Measurements from ENCODE around the gene LAMA3. TPM values are rescaled to one million over a fixed set of nuclear protein-coding genes. Genes with fewer than 3 reads are reported as not detected.

Gene LAMA3
- total RNA-seq, 2 donors from 2014 or later = 0.58 to 1.3 TPM

DNA sequence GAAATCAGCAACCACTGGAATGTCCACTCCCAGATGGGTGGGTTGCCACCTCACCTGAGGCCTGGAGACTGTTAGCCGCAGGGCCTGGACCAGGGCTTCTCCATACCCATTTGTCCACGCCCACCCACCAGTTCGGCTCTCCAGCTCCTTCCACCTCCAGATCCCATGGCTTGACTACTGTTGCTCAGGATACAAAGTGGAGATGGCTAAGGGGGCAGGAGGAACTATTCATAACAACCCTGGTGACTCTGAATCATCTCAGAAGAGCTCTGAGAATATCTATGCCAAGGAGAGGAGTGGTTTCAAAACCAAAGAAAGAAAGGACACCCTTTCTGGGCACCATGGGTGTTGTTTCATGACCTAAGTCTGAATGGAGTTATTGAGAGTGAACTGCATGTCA lies 145.8 kb downstream of the LAMA3 start:
- peaks cover 4% of the 10 kb centered on the region for H3K4me1 ChIP-seq (ENCODE audit: control insufficient read depth, insufficient read depth, low read length)
- H3K36me3 ChIP-seq (ENCODE audit: control insufficient read depth, insufficient read depth, low read length) = no peaks in the 10 kb centered on the region
- H3K9me3 ChIP-seq (ENCODE audit: control insufficient read depth, low read length) = no peaks in the 10 kb centered on the region
- Mint-ChIP-seq H3K4me3 (no peak overlapping the region), H3K4me1 (no peaks in the 10 kb centered on the region), H3K27ac (no peak overlapping the region), H3K27me3 (ENCODE audit: insufficient read depth) (no peaks in the 10 kb centered on the region), H3K9me3 (no peaks in the 10 kb centered on the region), H3K36me3 (ENCODE audit: low read depth) (no peaks in the 10 kb centered on the region)
- WGBS, 2 experiments (ENCODE audit: insufficient coverage in 1 of 2, insufficient read length in 1 of 2) = 95% methylated on average over 3 of the region's 3 CpGs; no CpG with 5 or more reads in 1 of the 2 experiments
- no peak overlapping the region for H3K27ac ChIP-seq (ENCODE audit: low read depth, low read length)
- H3K4me3 ChIP-seq (ENCODE audit: low read length) = no peak overlapping the region
- no peaks in the 10 kb centered on the region for H3K27me3 ChIP-seq (ENCODE audit: control insufficient read depth, insufficient read depth, low read length, poor library complexity, severe bottlenecking)
- DNase-seq = no peak
- TF ChIP-seq, protein P1, sequence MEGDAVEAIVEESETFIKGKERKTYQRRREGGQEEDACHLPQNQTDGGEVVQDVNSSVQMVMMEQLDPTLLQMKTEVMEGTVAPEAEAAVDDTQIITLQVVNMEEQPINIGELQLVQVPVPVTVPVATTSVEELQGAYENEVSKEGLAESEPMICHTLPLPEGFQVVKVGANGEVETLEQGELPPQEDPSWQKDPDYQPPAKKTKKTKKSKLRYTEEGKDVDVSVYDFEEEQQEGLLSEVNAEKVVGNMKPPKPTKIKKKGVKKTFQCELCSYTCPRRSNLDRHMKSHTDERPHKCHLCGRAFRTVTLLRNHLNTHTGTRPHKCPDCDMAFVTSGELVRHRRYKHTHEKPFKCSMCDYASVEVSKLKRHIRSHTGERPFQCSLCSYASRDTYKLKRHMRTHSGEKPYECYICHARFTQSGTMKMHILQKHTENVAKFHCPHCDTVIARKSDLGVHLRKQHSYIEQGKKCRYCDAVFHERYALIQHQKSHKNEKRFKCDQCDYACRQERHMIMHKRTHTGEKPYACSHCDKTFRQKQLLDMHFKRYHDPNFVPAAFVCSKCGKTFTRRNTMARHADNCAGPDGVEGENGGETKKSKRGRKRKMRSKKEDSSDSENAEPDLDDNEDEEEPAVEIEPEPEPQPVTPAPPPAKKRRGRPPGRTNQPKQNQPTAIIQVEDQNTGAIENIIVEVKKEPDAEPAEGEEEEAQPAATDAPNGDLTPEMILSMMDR (conservative IDR thresholded peaks at IDR 0.05) = no peak
- H3K9ac ChIP-seq (ENCODE audit: extremely low read depth, low read length, poor library complexity, severe bottlenecking) = no peak overlapping the region

DNA sequence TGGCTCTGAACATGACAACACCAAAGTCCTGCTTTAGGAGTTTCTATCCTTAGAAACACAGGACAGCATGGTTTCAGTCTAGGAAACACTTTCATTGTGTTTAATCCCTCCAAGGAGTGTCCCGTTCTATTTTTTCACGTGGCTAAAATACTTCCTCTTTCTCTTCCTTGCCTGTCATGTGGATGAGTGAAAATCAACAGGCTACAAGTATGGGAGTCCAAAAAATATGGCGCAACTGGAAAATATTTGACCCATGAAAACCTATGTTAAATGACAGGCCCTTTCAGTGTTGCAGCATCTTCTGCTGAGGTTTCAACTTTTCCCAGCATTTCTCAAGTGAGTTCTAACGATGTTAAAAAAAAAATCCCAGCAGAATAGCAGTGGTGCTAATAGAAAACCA lies 146.3 kb downstream of the LAMA3 start:
- no peaks in the 10 kb centered on the region for H3K9me3 ChIP-seq (ENCODE audit: control insufficient read depth, low read length)
- H3K27ac ChIP-seq (ENCODE audit: low read depth, low read length) = no peak overlapping the region
- Mint-ChIP-seq H3K27me3 (ENCODE audit: insufficient read depth) (no peaks in the 10 kb centered on the region), H3K36me3 (ENCODE audit: low read depth) (no peaks in the 10 kb centered on the region), H3K27ac (no peak overlapping the region), H3K9me3 (no peaks in the 10 kb centered on the region), H3K4me1 (no peaks in the 10 kb centered on the region), H3K4me3 (no peak overlapping the region)
- no peak for DNase-seq
- H3K4me1 ChIP-seq (ENCODE audit: control insufficient read depth, insufficient read depth, low read length) = peaks cover 4% of the 10 kb centered on the region
- no peaks in the 10 kb centered on the region for H3K27me3 ChIP-seq (ENCODE audit: control insufficient read depth, insufficient read depth, low read length, poor library complexity, severe bottlenecking)
- H3K36me3 ChIP-seq (ENCODE audit: control insufficient read depth, insufficient read depth, low read length) = no peaks in the 10 kb centered on the region
- WGBS, 2 experiments (ENCODE audit: insufficient coverage in 1 of 2, insufficient read length in 1 of 2) = 86 to 91% methylated on average over 4 of the region's 4 CpGs
- TF ChIP-seq, protein P1 (conservative IDR thresholded peaks at IDR 0.05) = no peak
- H3K4me3 ChIP-seq (ENCODE audit: low read length) = no peak overlapping the region
- no peak overlapping the region for H3K9ac ChIP-seq (ENCODE audit: extremely low read depth, low read length, poor library complexity, severe bottlenecking)

DNA sequence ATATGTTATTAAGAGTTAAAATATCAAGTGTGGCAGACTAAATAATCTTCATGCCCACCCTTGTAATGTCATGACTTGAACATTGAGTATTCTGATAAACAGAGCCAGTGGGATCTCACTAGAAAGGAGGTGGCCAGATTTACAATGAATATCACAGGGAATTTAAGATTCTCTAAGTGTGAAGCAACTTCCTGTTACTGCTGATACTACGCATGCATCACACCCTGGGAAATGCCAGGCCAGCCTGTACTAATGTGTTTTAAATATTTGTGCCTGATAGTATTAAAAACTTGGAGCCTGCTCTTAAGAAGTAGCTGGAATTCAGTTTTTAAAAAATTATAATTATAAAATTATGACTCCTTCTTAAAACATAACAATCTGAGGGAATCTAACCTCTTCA lies 148.3 kb downstream of the LAMA3 start:
- TF ChIP-seq, protein P1 (conservative IDR thresholded peaks at IDR 0.05) = no peak
- Mint-ChIP-seq H3K36me3 (ENCODE audit: low read depth) (no peaks in the 10 kb centered on the region), H3K4me3 (no peak overlapping the region), H3K27me3 (ENCODE audit: insufficient read depth) (no peaks in the 10 kb centered on the region), H3K9me3 (no peaks in the 10 kb centered on the region), H3K4me1 (no peaks in the 10 kb centered on the region), H3K27ac (no peak overlapping the region)
- Histone ChIP-seq H3K36me3 (ENCODE audit: control insufficient read depth, insufficient read depth, low read length) (no peaks in the 10 kb centered on the region), H3K4me3 (ENCODE audit: low read length) (no peak overlapping the region), H3K27me3 (ENCODE audit: control insufficient read depth, insufficient read depth, low read length, poor library complexity, severe bottlenecking) (no peaks in the 10 kb centered on the region), H3K9me3 (ENCODE audit: control insufficient read depth, low read length) (no peaks in the 10 kb centered on the region), H3K4me1 (ENCODE audit: control insufficient read depth, insufficient read depth, low read length) (peaks cover 4% of the 10 kb centered on the region), H3K9ac (ENCODE audit: extremely low read depth, low read length, poor library complexity, severe bottlenecking) (no peak overlapping the region), H3K27ac (ENCODE audit: low read depth, low read length) (no peak overlapping the region)
- no peak for DNase-seq
- 100% methylated on average over 1 of the region's 1 CpG for WGBS, 2 experiments (ENCODE audit: insufficient coverage in 1 of 2, insufficient read length in 1 of 2)

Data from endodermal cell (in vitro differentiated cells).